Endodermal cell (in vitro differentiated cells): ENCODE results near the gene CHRNB1. TPM values are rescaled to one million over a fixed set of nuclear protein-coding genes. Genes with fewer than 3 reads are reported as not detected.

Experiments
- DNase-seq: peaks from one replicate; pipeline ENCODE4 v3.0.0-alpha.2; 2017
- H3K27ac ChIP-seq: 2 replicates; pipeline ENCODE4 v1.5.1; 2013; ENCODE audit warnings: mild to moderate bottlenecking, low read depth, low read length, moderate library complexity
- H3K27me3 ChIP-seq: 2 replicates; pipeline ENCODE4 v1.6.1; 2013; ENCODE audit warnings: mild to moderate bottlenecking, low read length, moderate library complexity; ENCODE audit not compliant: insufficient read depth, control insufficient read depth, poor library complexity, severe bottlenecking
- H3K36me3 ChIP-seq: 2 replicates; pipeline ENCODE4 v1.7.0; 2013; ENCODE audit warnings: mild to moderate bottlenecking, low read length, moderate library complexity; ENCODE audit not compliant: control insufficient read depth, insufficient read depth
- H3K4me1 ChIP-seq: one replicate; pipeline ENCODE4 v1.7.0; 2013; ENCODE audit warnings: low read length; ENCODE audit not compliant: control insufficient read depth, insufficient read depth
- H3K4me3 ChIP-seq: 2 replicates; pipeline ENCODE4 v1.5.1; 2013; ENCODE audit warnings: mild to moderate bottlenecking, low read length, moderate library complexity
- H3K9ac ChIP-seq: 2 replicates; pipeline ENCODE4 v1.6.1; 2013; ENCODE audit warnings: mild to moderate bottlenecking, low read length, moderate library complexity; ENCODE audit not compliant: poor library complexity, severe bottlenecking; ENCODE audit errors: extremely low read depth
- H3K9me3 ChIP-seq: 2 replicates; pipeline ENCODE4 v1.6.1; 2013; ENCODE audit warnings: mild to moderate bottlenecking, low read length, moderate library complexity; ENCODE audit not compliant: control insufficient read depth
- H3K27ac Mint-ChIP-seq: 2 replicates; pipeline ENCODE4 v1.8.0; 2020; ENCODE audit warnings: mixed read lengths
- H3K27me3 Mint-ChIP-seq: 2 replicates; pipeline ENCODE4 v1.8.0; 2021; ENCODE audit warnings: mild to moderate bottlenecking, mixed read lengths; ENCODE audit not compliant: insufficient read depth
- H3K36me3 Mint-ChIP-seq: 2 replicates; pipeline ENCODE4 v1.8.0; 2020; ENCODE audit warnings: low read depth, mixed read lengths
- H3K4me1 Mint-ChIP-seq: 2 replicates; pipeline ENCODE4 v1.8.0; 2020; ENCODE audit warnings: mixed read lengths
- H3K4me3 Mint-ChIP-seq: 2 replicates; pipeline ENCODE4 v1.8.0; 2020; ENCODE audit warnings: mild to moderate bottlenecking, moderate library complexity, mixed read lengths
- H3K9me3 Mint-ChIP-seq: 2 replicates; pipeline ENCODE4 v1.8.0; 2020; ENCODE audit warnings: mild to moderate bottlenecking, mixed read lengths
- CTCF ChIP-seq: fragments of 200-600 bp; sonication (generic); conservative IDR thresholded peaks from 2 replicates; pipeline ENCODE4 v1.5.0; 2021; ENCODE audit warnings: antibody characterized with exemption, mild to moderate bottlenecking
- WGBS, 2 experiments: methylation state at CpG; one replicate each; pipeline versions ENCODE4 v1.1.5 to v1.1.7; 2013; ENCODE audit warnings: missing lambda C conversion rate in 2 of 2, mixed read lengths in 1 of 2; ENCODE audit not compliant: insufficient coverage in 1 of 2, insufficient read length in 1 of 2; 5-methylcytosine and 5-hydroxymethylcytosine counted together
- total RNA-seq, 2 donors: library from RNA; stranded (reverse); fragmentation: NEBNext Ultra II Directional in 1 of 2; extraction: Animal tissue kit (Norgen Biotek cat#: 25700) in 1 of 2; gene quantifications; 2 replicates in 1 of 2; 3 replicates in 1 of 2; pipeline ENCODE4 v1.2.1, GENCODE V29; 2021

The CHRNB1 gene
- total RNA-seq, 2 donors from 2014 or later: 8.7 to 11.6 TPM

DNA sequence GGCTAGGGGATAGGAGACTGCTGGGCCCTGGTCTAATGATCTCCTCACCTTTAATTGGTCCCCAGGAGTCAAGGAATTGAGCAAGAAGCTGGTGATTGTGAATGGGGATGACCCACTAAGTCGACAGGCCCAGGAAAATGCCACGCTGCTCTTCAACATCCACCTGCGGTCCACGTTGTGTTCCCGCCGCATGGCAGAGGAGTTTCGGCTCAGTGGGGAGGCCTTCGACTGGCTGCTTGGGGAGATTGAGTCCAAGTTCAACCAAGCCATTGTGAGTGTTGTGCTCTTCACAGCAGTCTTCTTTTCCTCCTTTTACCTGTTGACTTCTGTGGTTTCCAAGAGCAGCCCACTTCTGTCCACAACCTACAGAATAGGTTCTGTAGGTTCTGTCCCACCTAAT lies 58.7 kb downstream of the CHRNB1 start:
- Mint-ChIP-seq H3K27ac (no peak overlapping the region), H3K27me3 (no peaks in the 10 kb centered on the region), H3K9me3 (no peaks in the 10 kb centered on the region), H3K36me3 (peaks cover 81% of the 10 kb centered on the region), H3K4me1 (no peaks in the 10 kb centered on the region), H3K4me3 (no peak overlapping the region)
- Histone ChIP-seq H3K4me1 (no peaks in the 10 kb centered on the region), H3K36me3 (peaks cover 87% of the 10 kb centered on the region), H3K9me3 (no peaks in the 10 kb centered on the region), H3K27me3 (no peaks in the 10 kb centered on the region), H3K9ac (no peak overlapping the region), H3K27ac (no peak overlapping the region), H3K4me3 (no peak overlapping the region)
- 96% methylated on average over 8 of the region's 8 CpGs for WGBS, 2 experiments
- no peak for TF ChIP-seq CTCF
- DNase-seq: no peak

Other genes starting within 250 kb of the CHRNB1 start
- gene DLG4, start 225.2 kb upstream of the CHRNB1 start, total RNA-seq: 10 to 100 TPM; 35.1 to 68.5 TPM
- gene ACADVL, start 225.1 kb upstream of the CHRNB1 start, total RNA-seq: 100 to 1,000 TPM; 337 to 459 TPM
- gene DVL2, start 210.5 kb upstream of the CHRNB1 start, total RNA-seq: 100 to 1,000 TPM in 1 of 2 donors, 10 to 100 TPM in 1; 98.2 to 116 TPM
- 10 to 100 TPM; 67.3 to 71.6 TPM for gene PHF23, start 205.6 kb upstream of the CHRNB1 start, total RNA-seq
- 100 to 1,000 TPM; 264 to 317 TPM for gene GABARAP, start 202.6 kb upstream of the CHRNB1 start, total RNA-seq
- gene CTDNEP1, start 193.3 kb upstream of the CHRNB1 start, total RNA-seq: 100 to 1,000 TPM; 123 to 125 TPM
- gene ELP5, start 192.8 kb upstream of the CHRNB1 start, total RNA-seq: 10 to 100 TPM; 45.3 to 68.0 TPM
- gene CLDN7, start 182.6 kb upstream of the CHRNB1 start, total RNA-seq: 100 to 1,000 TPM; 142 to 149 TPM
- 1 to 10 TPM; 2.2 to 5.4 TPM for gene SLC2A4, start 163.3 kb upstream of the CHRNB1 start, total RNA-seq
- gene YBX2, start 150.4 kb upstream of the CHRNB1 start, total RNA-seq: 10 to 100 TPM in 1 of 2 donors, 1 to 10 TPM in 1; 6.6 to 15.9 TPM
- gene EIF5A, start 137.4 kb upstream of the CHRNB1 start, total RNA-seq: 100 to 1,000 TPM; 488 to 556 TPM
- 10 to 100 TPM; 43.6 to 47.2 TPM for gene GPS2, start 129.7 kb upstream of the CHRNB1 start, total RNA-seq
- gene NEURL4, start 115.7 kb upstream of the CHRNB1 start, total RNA-seq: 10 to 100 TPM; 51.3 to 52.7 TPM
- gene ACAP1, start 108.5 kb upstream of the CHRNB1 start, total RNA-seq: 1 to 10 TPM; 4.5 to 8.4 TPM
- gene KCTD11, start 92.9 kb upstream of the CHRNB1 start, total RNA-seq: 1 to 10 TPM; 7.1 to 8.4 TPM
- gene TMEM95, start 89.9 kb upstream of the CHRNB1 start, total RNA-seq: not detected
- gene TNK1, start 64.0 kb upstream of the CHRNB1 start, total RNA-seq: 10 to 100 TPM; 11.0 to 11.7 TPM
- gene PLSCR3, start 50.5 kb upstream of the CHRNB1 start, total RNA-seq: 10 to 100 TPM; 21.0 to 26.2 TPM
- gene TMEM256, start 41.0 kb upstream of the CHRNB1 start, total RNA-seq: 100 to 1,000 TPM; 133 to 175 TPM
- gene NLGN2, start 37.2 kb upstream of the CHRNB1 start, total RNA-seq: 100 to 1,000 TPM in 1 of 2 donors, 10 to 100 TPM in 1; 78.5 to 121 TPM
- under 1 TPM; 0.46 to 0.49 TPM for gene SPEM1, start 24.7 kb upstream of the CHRNB1 start, total RNA-seq
- not detected for gene SPEM2, start 19.4 kb upstream of the CHRNB1 start, total RNA-seq
- not detected for gene SPEM3, start 16.2 kb upstream of the CHRNB1 start, total RNA-seq
- 1 to 10 TPM; 6.5 to 8.6 TPM for gene TMEM102, start 9.6 kb upstream of the CHRNB1 start, total RNA-seq
- 1 to 10 TPM; 4.0 to 8.8 TPM for gene FGF11, start 5.5 kb upstream of the CHRNB1 start, total RNA-seq
- 10 to 100 TPM; 18.8 to 25.5 TPM for gene ZBTB4, start 34.6 kb downstream of the CHRNB1 start, total RNA-seq
- under 1 TPM in 1 of 2 donors, not detected in 1; 0.33 TPM for gene SLC35G6, start 36.4 kb downstream of the CHRNB1 start, total RNA-seq
- 100 to 1,000 TPM; 129 to 189 TPM for gene POLR2A, start 39.3 kb downstream of the CHRNB1 start, total RNA-seq
- 1 to 10 TPM; 8.3 to 8.4 TPM for gene TNFSF12, start 104.0 kb downstream of the CHRNB1 start, total RNA-seq
- gene TNFSF13, start 113.7 kb downstream of the CHRNB1 start, total RNA-seq: 1 to 10 TPM; 1.7 to 3.0 TPM
- gene SENP3, start 116.9 kb downstream of the CHRNB1 start, total RNA-seq: 10 to 100 TPM; 71.5 to 82.3 TPM
- under 1 TPM in 1 of 2 donors, not detected in 1; 0.44 TPM for gene CD68, start 134.6 kb downstream of the CHRNB1 start, total RNA-seq
- 10 to 100 TPM; 47.4 to 56.6 TPM for gene MPDU1, start 138.8 kb downstream of the CHRNB1 start, total RNA-seq
- gene SOX15, start 145.0 kb downstream of the CHRNB1 start, total RNA-seq: 1 to 10 TPM; 6.4 to 7.3 TPM
- gene FXR2, start 169.8 kb downstream of the CHRNB1 start, total RNA-seq: 10 to 100 TPM; 52.1 to 53.9 TPM
- gene SAT2, start 182.8 kb downstream of the CHRNB1 start, total RNA-seq: 100 to 1,000 TPM in 1 of 2 donors, 10 to 100 TPM in 1; 82.7 to 103 TPM
- gene SHBG, start 185.1 kb downstream of the CHRNB1 start, total RNA-seq: 1 to 10 TPM in 1 of 2 donors, under 1 TPM in 1; 0.77 to 1.9 TPM
- gene ATP1B2, start 205.9 kb downstream of the CHRNB1 start, total RNA-seq: 1 to 10 TPM; 6.4 to 7.5 TPM
- 100 to 1,000 TPM; 113 to 130 TPM for gene TP53, start 242.4 kb downstream of the CHRNB1 start, total RNA-seq
- gene WRAP53, start 243.4 kb downstream of the CHRNB1 start, total RNA-seq: 10 to 100 TPM; 21.7 to 30.8 TPM